ENCODE data around the gene SLX4IP.

SLX4IP gene

DNA sequence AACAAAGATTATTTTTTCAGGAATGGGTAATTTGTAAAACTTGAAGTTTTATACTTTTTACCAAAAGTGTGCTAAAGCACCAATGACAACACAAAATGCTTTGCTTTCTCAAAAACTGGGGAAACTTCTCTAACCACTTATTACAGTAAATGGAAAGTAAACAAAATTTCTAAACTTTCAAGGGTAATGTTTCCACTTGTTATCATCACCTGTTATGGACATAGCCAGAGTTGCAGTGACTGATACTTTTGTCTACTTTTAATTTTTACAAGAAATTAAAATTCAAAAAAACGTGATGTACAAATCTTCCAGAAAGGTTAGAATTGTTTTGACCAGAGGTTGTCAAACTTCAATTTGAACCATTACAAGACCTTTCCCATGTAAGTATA, 138.8 kb downstream of the SLX4IP start:
- H3K4me3 ChIP-seq (ENCODE audit: low read depth, low read length), result no peak overlapping the region
- TF ChIP-seq, protein P1, sequence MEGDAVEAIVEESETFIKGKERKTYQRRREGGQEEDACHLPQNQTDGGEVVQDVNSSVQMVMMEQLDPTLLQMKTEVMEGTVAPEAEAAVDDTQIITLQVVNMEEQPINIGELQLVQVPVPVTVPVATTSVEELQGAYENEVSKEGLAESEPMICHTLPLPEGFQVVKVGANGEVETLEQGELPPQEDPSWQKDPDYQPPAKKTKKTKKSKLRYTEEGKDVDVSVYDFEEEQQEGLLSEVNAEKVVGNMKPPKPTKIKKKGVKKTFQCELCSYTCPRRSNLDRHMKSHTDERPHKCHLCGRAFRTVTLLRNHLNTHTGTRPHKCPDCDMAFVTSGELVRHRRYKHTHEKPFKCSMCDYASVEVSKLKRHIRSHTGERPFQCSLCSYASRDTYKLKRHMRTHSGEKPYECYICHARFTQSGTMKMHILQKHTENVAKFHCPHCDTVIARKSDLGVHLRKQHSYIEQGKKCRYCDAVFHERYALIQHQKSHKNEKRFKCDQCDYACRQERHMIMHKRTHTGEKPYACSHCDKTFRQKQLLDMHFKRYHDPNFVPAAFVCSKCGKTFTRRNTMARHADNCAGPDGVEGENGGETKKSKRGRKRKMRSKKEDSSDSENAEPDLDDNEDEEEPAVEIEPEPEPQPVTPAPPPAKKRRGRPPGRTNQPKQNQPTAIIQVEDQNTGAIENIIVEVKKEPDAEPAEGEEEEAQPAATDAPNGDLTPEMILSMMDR (IDR thresholded peaks at IDR 0.05; ENCODE audit: insufficient read depth, low read depth, low read length, missing control alignments), result no peak
- no peak for DNase-seq (ENCODE audit: low read depth)

DNA sequence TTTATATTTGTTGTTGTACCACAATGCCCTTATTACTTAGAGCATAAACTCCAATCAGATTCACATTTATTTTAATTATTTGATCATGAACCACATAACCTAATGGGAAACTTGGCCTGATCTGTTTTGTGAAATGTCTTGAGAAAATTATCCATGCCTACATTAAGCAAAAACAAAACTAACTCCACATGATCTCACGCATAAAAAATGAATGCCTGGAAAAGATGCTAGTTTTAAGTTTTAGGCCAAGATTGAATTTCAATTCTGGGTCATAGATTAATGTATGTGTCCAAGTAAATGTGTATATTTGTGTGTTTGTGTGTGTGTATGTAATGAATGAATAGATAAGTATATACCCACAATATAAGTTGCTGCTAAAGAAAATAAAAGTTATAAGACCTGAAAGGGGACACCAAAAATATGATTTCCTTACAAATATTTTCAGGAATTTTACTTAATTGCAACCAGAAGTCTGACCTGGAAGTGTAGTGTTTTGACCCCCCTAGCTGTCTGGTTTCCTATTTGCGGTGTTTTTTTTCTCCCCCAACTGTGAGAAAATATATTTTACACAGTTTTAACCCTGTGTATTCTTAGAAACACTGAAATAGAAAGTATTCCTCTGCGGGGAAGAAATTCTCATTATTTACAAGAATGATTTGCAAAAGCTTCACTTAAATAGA, 141.4 kb downstream of the SLX4IP start:
- no peak overlapping the region for H3K4me3 ChIP-seq (ENCODE audit: low read depth, low read length)
- TF ChIP-seq, protein P1 (IDR thresholded peaks at IDR 0.05; ENCODE audit: insufficient read depth, low read depth, low read length, missing control alignments), result no peak
- DNase-seq (ENCODE audit: low read depth), result no peak

DNA sequence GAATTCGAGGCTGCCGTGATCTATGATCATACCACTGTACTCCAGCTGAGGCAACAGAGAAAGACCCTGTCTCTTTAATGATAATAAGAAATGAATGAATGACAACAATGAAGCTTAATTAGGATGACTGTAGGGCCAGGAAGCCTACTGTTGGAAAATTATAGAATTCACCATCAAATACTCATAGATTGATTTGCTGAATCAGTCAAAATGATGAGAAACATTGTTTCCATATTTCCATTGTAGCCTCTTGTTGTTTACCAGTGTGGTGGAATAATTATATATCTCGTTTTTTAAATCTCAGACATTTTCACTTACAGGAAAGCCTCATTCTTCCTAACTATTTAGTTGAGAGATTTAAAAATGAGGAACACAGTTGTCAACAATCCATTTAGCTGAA, 142.5 kb downstream of the SLX4IP start:
- H3K4me3 ChIP-seq (ENCODE audit: low read depth, low read length), result no peak overlapping the region
- DNase-seq (ENCODE audit: low read depth), result no peak
- TF ChIP-seq, protein P1 (IDR thresholded peaks at IDR 0.05; ENCODE audit: insufficient read depth, low read depth, low read length, missing control alignments), result no peak

DNA sequence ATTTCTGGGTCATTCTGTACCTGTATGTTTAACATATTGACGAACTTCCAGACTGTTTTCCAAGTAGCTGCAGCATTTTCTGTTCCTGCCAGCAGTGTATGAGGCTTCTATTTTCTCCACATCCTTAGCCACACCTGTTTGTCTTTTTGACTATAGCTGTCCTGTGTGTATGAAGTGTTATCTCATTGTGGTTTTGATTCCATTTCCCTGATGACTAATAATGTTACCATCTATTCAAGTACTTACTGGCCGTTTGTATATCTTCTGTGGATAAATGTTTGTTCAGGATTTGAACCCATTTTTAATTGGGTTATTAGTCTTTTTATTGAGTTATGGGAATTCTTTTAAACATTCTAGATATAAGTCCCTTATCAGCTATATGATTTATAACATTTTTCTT, 143.5 kb downstream of the SLX4IP start:
- no peak for DNase-seq (ENCODE audit: low read depth)
- H3K4me3 ChIP-seq (ENCODE audit: low read depth, low read length), result no peak overlapping the region
- TF ChIP-seq, protein P1 (IDR thresholded peaks at IDR 0.05; ENCODE audit: insufficient read depth, low read depth, low read length, missing control alignments), result no peak

DNA sequence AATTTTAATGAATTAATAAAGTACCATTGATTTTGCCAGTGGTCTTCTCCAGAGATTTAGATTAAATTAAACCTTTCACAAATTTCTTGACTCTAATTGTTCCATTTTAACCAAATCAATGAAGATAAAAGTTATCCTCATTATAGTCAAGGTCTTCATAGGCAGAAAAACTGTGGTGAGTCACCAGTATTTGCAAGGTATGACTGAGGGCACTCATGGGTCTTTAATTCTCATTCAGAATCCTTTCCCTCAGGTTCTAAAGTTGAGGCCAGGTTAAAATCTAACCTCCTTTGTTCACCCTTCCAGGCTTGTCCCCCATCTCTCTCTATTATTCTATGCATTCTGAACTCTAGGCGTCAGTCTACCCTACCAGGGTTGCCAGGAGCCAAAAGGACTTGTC, 144.8 kb downstream of the SLX4IP start:
- DNase-seq (ENCODE audit: low read depth), result no peak
- H3K4me3 ChIP-seq (ENCODE audit: low read depth, low read length), result no peak overlapping the region
- TF ChIP-seq, protein P1 (IDR thresholded peaks at IDR 0.05; ENCODE audit: insufficient read depth, low read depth, low read length, missing control alignments), result no peak

DNA sequence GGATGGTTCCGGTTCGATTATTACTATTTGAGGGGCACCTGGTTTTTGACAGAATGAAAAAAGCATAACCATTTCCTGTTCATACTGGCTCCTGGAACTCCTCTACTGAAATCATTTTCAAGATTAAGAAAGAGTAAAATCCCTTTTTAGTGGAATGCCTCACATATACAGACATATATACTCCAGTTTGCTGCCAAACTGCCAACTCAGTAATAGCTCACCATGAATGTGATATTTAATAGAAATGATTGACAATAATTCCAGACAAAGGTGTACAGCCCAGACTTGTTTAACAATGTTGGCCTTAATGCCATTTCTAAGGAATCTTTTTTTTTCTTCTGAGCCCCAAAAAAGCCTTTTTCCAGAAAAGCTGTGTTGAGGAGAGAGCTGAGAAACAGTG, 145.6 kb downstream of the SLX4IP start:
- H3K4me3 ChIP-seq (ENCODE audit: low read depth, low read length), result no peak overlapping the region
- no peak for DNase-seq (ENCODE audit: low read depth)
- TF ChIP-seq, protein P1 (IDR thresholded peaks at IDR 0.05; ENCODE audit: insufficient read depth, low read depth, low read length, missing control alignments), result no peak

DNA sequence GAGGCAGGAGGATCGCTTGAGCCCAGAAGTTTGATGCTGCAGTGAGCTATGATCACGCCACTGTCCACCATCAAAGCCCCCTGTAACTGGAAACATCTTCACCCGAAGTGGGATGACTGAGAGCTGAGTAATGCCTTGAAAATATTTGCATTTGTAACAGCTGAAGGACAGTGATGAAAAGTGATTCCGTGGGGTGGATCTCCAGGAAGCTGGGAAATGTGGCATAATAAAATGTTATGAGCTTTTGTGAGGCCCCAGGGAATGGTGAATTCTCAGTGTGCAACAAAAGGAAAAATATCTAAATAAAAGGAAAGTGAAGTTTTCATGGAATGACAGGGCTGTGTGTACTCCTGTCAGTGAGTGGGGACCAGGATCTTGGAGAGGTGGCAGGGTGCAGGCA, 146.7 kb downstream of the SLX4IP start:
- DNase-seq (ENCODE audit: low read depth), result no peak
- no peak overlapping the region for H3K4me3 ChIP-seq (ENCODE audit: low read depth, low read length)
- TF ChIP-seq, protein P1 (IDR thresholded peaks at IDR 0.05; ENCODE audit: insufficient read depth, low read depth, low read length, missing control alignments), result no peak

All from GM12865 (cell line).